ENCODE results near the gene SLC22A12.

The SLC22A12 gene

GRCh38 chr11:64628596-64628995 lies 37.6 kb downstream of the SLC22A12 start:
- no peak for DNase-seq (ENCODE audit: low read depth)

- DNase-seq (ENCODE audit: low read depth) = no peak
These were observed 38.1 kb downstream of the SLC22A12 start for GRCh38 chr11:64629103-64629502.

- DNase-seq (ENCODE audit: low read depth) = peak; percentile 4
These were observed 39.0 kb downstream of the SLC22A12 start for GRCh38 chr11:64629796-64630562.

GRCh38 chr11:64631675-64632074 lies 40.7 kb downstream of the SLC22A12 start:
- DNase-seq (ENCODE audit: low read depth) = no peak

- no peak for DNase-seq (ENCODE audit: low read depth)
These were observed 41.2 kb downstream of the SLC22A12 start for GRCh38 chr11:64632237-64632636.

GRCh38 chr11:64632654-64633053 lies 41.6 kb downstream of the SLC22A12 start:
- no peak for DNase-seq (ENCODE audit: low read depth)

- no peak for DNase-seq (ENCODE audit: low read depth)
These were observed 42.6 kb downstream of the SLC22A12 start for GRCh38 chr11:64633555-64634159.

GRCh38 chr11:64637334-64638017 lies 46.5 kb downstream of the SLC22A12 start:
- DNase-seq (ENCODE audit: low read depth) = peak; percentile 9

GRCh38 chr11:64638018-64638665 lies 47.1 kb downstream of the SLC22A12 start:
- DNase-seq (ENCODE audit: low read depth) = peak; percentile 16

GRCh38 chr11:64638829-64639228 lies 47.8 kb downstream of the SLC22A12 start:
- no peak for DNase-seq (ENCODE audit: low read depth)

GRCh38 chr11:64639885-64640284 lies 48.9 kb downstream of the SLC22A12 start:
- DNase-seq (ENCODE audit: low read depth) = no peak

GRCh38 chr11:64641596-64642417 lies 50.8 kb downstream of the SLC22A12 start:
- no peak for DNase-seq (ENCODE audit: low read depth)

GRCh38 chr11:64642418-64642735 lies 51.4 kb downstream of the SLC22A12 start:
- DNase-seq (ENCODE audit: low read depth) = no peak

GRCh38 chr11:64642871-64643255 lies 51.8 kb downstream of the SLC22A12 start:
- DNase-seq (ENCODE audit: low read depth) = no peak

- no peak for DNase-seq (ENCODE audit: low read depth)
These were observed 52.3 kb downstream of the SLC22A12 start for GRCh38 chr11:64643256-64643881.

GRCh38 chr11:64643920-64644646 lies 53.1 kb downstream of the SLC22A12 start:
- DNase-seq (ENCODE audit: low read depth) = no peak

GRCh38 chr11:64644647-64645275 lies 53.7 kb downstream of the SLC22A12 start:
- no peak for DNase-seq (ENCODE audit: low read depth)

GRCh38 chr11:64647019-64647779 lies 56.2 kb downstream of the SLC22A12 start:
- DNase-seq (ENCODE audit: low read depth) = no peak

- no peak for DNase-seq (ENCODE audit: low read depth)
These were observed 57.5 kb downstream of the SLC22A12 start for GRCh38 chr11:64648551-64648950.

Measured in EH (cell line).